ENCODE measurements around the gene RAPGEF6.
A peak's percentile ranks its signal among the peaks of the same experiment; 100 is the strongest.
"Not testable (repeated sequence)": the region's sequence is repeated elsewhere in the genome, so short reads cannot be mapped to it uniquely, and the experiment has no call there.

RAPGEF6 gene

GRCh38 chr5:131634996-131635683 lies at the start of gene RAPGEF6:
TSS of gene RAPGEF6 (minus strand) at chr5:131635229. CDS start at chr5:131635030, 199 bp downstream.
- H3K36me3 ChIP-seq (ENCODE audit: insufficient read depth, low read length) = no peaks in the 10 kb centered on the region
- H3K27ac ChIP-seq (ENCODE audit: low read depth, low read length) = peak within 1 kb of the TSS; percentile 99
- H3K27me3 ChIP-seq (ENCODE audit: control insufficient read depth in 1 of 2, insufficient read depth in 2 of 2, low read length in 2 of 2) = no peaks in the 10 kb centered on the region
- peak within 1 kb of the TSS; percentile 84 to 86 for H3K4me3 ChIP-seq (ENCODE audit: low read depth in 1 of 2, low read length in 2 of 2)
- peaks cover 26% of the 10 kb centered on the region for H3K4me1 ChIP-seq (ENCODE audit: insufficient read depth, low read length)
- H3K9ac ChIP-seq (ENCODE audit: low read length) = peak within 1 kb of the TSS; percentile 95
- no peaks in the 10 kb centered on the region for H3K9me3 ChIP-seq (ENCODE audit: low read length)

DNA sequence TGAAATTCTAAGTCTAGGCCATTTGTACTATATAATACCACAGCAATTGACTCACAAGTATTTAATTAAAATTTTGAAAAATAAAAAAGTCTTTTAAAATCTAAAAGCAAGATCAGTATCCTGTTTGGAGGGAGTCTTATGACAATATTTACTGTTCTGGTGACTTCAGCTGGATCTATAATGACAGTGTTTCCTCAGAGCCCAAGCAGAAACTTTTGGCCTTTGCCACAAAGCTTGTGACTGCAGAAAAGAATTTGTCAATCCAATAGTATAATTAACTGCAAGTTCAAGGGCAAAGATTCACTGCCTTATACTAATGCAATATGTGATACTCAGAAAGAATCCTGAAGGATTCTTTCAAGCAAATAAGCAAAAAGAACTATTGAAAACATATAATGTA lies 49.6 kb upstream of the RAPGEF6 start:
- H3K36me3 ChIP-seq (ENCODE audit: insufficient read depth, low read length) = no peaks in the 10 kb centered on the region
- no peaks in the 10 kb centered on the region for H3K4me1 ChIP-seq (ENCODE audit: insufficient read depth, low read length)
- H3K27ac ChIP-seq (ENCODE audit: low read depth, low read length) = no peak overlapping the region
- no peak overlapping the region for H3K9ac ChIP-seq (ENCODE audit: low read length)
- H3K4me3 ChIP-seq (ENCODE audit: low read depth in 1 of 2, low read length in 2 of 2) = no peak overlapping the region
- no peaks in the 10 kb centered on the region for H3K9me3 ChIP-seq (ENCODE audit: low read length)
- H3K27me3 ChIP-seq (ENCODE audit: control insufficient read depth in 1 of 2, insufficient read depth in 2 of 2, low read length in 2 of 2) = no peaks in the 10 kb centered on the region

DNA sequence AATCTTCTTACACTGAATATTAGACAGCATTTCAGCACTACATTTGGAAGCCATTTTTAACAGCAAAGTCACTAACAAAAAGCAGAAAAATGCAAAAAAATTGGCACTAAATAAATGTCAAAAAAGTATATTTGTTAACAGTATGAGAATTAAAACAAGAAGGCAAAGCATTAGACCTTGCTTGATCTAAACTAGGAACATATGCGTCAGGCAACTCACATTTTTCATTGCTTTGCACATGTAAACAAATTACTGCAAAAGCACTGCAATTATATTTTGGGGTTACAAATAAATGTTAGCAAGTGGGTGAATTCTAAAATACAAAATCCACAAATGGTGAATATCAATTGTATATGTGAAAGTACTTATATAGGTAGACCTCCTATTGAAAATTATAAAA lies 49.0 kb upstream of the RAPGEF6 start:
- Histone ChIP-seq H3K9me3 (ENCODE audit: low read length) (no peaks in the 10 kb centered on the region), H3K27me3 (ENCODE audit: control insufficient read depth in 1 of 2, insufficient read depth in 2 of 2, low read length in 2 of 2) (no peaks in the 10 kb centered on the region), H3K27ac (ENCODE audit: low read depth, low read length) (no peak overlapping the region), H3K36me3 (ENCODE audit: insufficient read depth, low read length) (no peaks in the 10 kb centered on the region), H3K9ac (ENCODE audit: low read length) (no peak overlapping the region), H3K4me1 (ENCODE audit: insufficient read depth, low read length) (no peaks in the 10 kb centered on the region), H3K4me3 (ENCODE audit: low read depth in 1 of 2, low read length in 2 of 2) (no peak overlapping the region)

DNA sequence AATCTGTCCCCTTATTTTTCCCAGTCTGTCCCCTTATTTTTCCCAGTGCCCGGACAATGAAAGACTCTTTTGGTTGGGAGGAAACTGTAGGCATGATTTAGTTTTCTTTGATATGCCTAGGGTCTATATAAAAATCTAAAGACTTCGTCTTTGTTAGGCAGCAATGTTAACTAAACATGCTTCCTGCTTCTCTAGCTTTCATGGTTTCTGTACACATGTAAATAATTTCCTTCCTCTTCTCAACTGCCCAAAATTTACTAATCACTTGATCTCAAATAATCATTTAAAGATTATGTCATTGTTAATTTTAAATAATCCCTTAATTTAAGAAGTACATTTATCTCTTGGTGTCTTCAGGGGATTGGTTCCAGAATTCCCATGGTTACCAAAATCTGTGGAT lies 47.8 kb upstream of the RAPGEF6 start:
- no peak overlapping the region for H3K4me3 ChIP-seq (ENCODE audit: low read depth in 1 of 2, low read length in 2 of 2)
- H3K9ac ChIP-seq (ENCODE audit: low read length) = no peak overlapping the region
- peaks cover 2% of the 10 kb centered on the region for H3K36me3 ChIP-seq (ENCODE audit: insufficient read depth, low read length)
- H3K9me3 ChIP-seq (ENCODE audit: low read length) = no peaks in the 10 kb centered on the region
- H3K27me3 ChIP-seq (ENCODE audit: control insufficient read depth in 1 of 2, insufficient read depth in 2 of 2, low read length in 2 of 2) = no peaks in the 10 kb centered on the region
- no peak overlapping the region for H3K27ac ChIP-seq (ENCODE audit: low read depth, low read length)
- H3K4me1 ChIP-seq (ENCODE audit: insufficient read depth, low read length) = peaks cover 3% of the 10 kb centered on the region

GRCh38 chr5:131682175-131682574 lies 47.1 kb upstream of the RAPGEF6 start:
- no peaks in the 10 kb centered on the region for H3K27me3 ChIP-seq (ENCODE audit: control insufficient read depth in 1 of 2, insufficient read depth in 2 of 2, low read length in 2 of 2)
- peaks cover 8% of the 10 kb centered on the region for H3K4me1 ChIP-seq (ENCODE audit: insufficient read depth, low read length)
- H3K9me3 ChIP-seq (ENCODE audit: low read length) = no peaks in the 10 kb centered on the region
- H3K27ac ChIP-seq (ENCODE audit: low read depth, low read length) = no peak overlapping the region
- no peak overlapping the region for H3K4me3 ChIP-seq (ENCODE audit: low read depth in 1 of 2, low read length in 2 of 2)
- peaks cover 8% of the 10 kb centered on the region for H3K36me3 ChIP-seq (ENCODE audit: insufficient read depth, low read length)
- no peak overlapping the region for H3K9ac ChIP-seq (ENCODE audit: low read length)

DNA sequence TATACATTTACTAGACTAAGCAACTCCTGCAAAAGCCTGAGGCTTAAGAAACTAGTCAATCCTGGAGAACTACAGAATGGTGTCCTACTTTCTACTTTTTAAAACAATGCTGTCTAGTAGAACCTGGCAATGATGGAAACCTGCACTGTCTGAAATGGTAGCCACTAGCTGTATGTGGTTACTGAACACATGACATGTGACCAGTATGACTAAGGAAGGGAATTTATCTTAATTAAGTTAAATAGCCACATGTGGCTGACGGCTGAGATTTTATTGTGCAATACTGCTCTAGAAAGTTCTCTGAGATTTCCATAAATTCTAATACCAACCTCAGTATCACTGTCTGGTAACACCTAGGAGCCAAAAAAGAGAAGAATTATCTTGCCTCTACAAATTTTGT lies 44.9 kb upstream of the RAPGEF6 start:
- H3K27me3 ChIP-seq (ENCODE audit: control insufficient read depth in 1 of 2, insufficient read depth in 2 of 2, low read length in 2 of 2) = no peaks in the 10 kb centered on the region
- no peak overlapping the region for H3K27ac ChIP-seq (ENCODE audit: low read depth, low read length)

DNA sequence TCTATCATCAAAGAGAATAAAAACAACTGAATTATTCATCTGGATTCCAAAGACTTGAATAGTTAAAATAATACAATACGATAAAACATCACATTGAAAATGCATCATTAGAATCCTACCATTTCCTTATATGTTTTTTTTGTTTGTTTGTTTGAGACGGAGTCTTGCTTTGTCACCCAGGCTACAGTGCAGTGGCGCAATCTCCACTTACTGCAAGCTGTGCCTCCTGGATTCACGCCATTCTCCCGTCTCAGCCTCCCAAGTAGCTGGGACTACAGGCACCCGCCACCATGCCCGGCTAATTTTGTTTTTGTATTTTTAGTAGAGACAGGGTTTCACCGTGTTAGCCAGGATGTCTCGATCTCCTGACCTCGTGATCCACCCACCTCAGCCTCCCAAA lies 43.2 kb upstream of the RAPGEF6 start:
- H3K36me3 ChIP-seq (ENCODE audit: insufficient read depth, low read length) = peaks cover 14% of the 10 kb centered on the region

More for the DNA sequence above, 44.9 kb upstream of the RAPGEF6 start:
- H3K9ac ChIP-seq (ENCODE audit: low read length) = no peak overlapping the region
- no peaks in the 10 kb centered on the region for H3K9me3 ChIP-seq (ENCODE audit: low read length)
- H3K4me1 ChIP-seq (ENCODE audit: insufficient read depth, low read length) = peaks cover 8% of the 10 kb centered on the region
- H3K36me3 ChIP-seq (ENCODE audit: insufficient read depth, low read length) = peaks cover 14% of the 10 kb centered on the region
- no peak overlapping the region for H3K4me3 ChIP-seq (ENCODE audit: low read depth in 1 of 2, low read length in 2 of 2)

DNA sequence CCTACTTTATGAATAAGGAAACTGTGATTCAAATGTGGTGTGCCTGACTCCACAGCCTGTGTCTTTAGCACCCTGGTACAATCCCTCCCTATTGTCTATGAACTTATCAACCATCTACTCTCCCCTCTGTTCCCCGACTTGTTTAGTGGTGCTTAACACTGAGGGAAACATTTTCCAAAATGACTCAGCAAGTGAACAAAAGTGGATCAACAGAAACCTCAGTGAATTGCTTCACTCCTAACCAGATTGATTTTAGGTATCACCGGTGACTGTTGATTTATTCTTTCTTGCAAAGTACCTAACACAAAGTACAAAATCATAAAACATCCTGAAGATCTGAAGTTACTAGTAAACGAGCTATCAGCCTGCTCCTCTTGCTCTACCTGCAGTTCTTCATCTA lies 42.1 kb upstream of the RAPGEF6 start:
- Histone ChIP-seq H3K9me3 (ENCODE audit: low read length) (no peaks in the 10 kb centered on the region), H3K27me3 (ENCODE audit: control insufficient read depth in 1 of 2, insufficient read depth in 2 of 2, low read length in 2 of 2) (no peaks in the 10 kb centered on the region), H3K27ac (ENCODE audit: low read depth, low read length) (no peak overlapping the region), H3K4me3 (ENCODE audit: low read depth in 1 of 2, low read length in 2 of 2) (no peak overlapping the region), H3K9ac (ENCODE audit: low read length) (no peak overlapping the region), H3K4me1 (ENCODE audit: insufficient read depth, low read length) (peaks cover 29% of the 10 kb centered on the region), H3K36me3 (ENCODE audit: insufficient read depth, low read length) (peaks cover 14% of the 10 kb centered on the region)

More for the DNA sequence above, 43.2 kb upstream of the RAPGEF6 start:
- H3K9me3 ChIP-seq (ENCODE audit: low read length); H3K27me3 ChIP-seq (ENCODE audit: control insufficient read depth in 1 of 2, insufficient read depth in 2 of 2, low read length in 2 of 2); H3K27ac ChIP-seq (ENCODE audit: low read depth, low read length); H3K4me3 ChIP-seq (ENCODE audit: low read depth in 1 of 2, low read length in 2 of 2); H3K9ac ChIP-seq (ENCODE audit: low read length): not testable (repeated sequence)
- peaks cover 17% of the 10 kb centered on the region for H3K4me1 ChIP-seq (ENCODE audit: insufficient read depth, low read length)

GRCh38 chr5:131672776-131673175 lies 37.7 kb upstream of the RAPGEF6 start:
- Histone ChIP-seq H3K4me3 (ENCODE audit: low read depth in 1 of 2, low read length in 2 of 2) (peak overlapping the region in 1 of 2 donors; percentile 12), H3K9ac (ENCODE audit: low read length) (no peak overlapping the region), H3K4me1 (ENCODE audit: insufficient read depth, low read length) (peaks cover 48% of the 10 kb centered on the region), H3K27ac (ENCODE audit: low read depth, low read length) (peak overlapping the region; percentile 85), H3K9me3 (ENCODE audit: low read length) (no peaks in the 10 kb centered on the region), H3K27me3 (ENCODE audit: control insufficient read depth in 1 of 2, insufficient read depth in 2 of 2, low read length in 2 of 2) (no peaks in the 10 kb centered on the region), H3K36me3 (ENCODE audit: insufficient read depth, low read length) (peaks cover 31% of the 10 kb centered on the region)

- Histone ChIP-seq H3K9ac (ENCODE audit: low read length) (no peak overlapping the region), H3K4me1 (ENCODE audit: insufficient read depth, low read length) (peaks cover 43% of the 10 kb centered on the region), H3K4me3 (ENCODE audit: low read depth in 1 of 2, low read length in 2 of 2) (peak overlapping the region in 1 of 2 donors; percentile 12), H3K27ac (ENCODE audit: low read depth, low read length) (peak overlapping the region; percentile 85), H3K27me3 (ENCODE audit: control insufficient read depth in 1 of 2, insufficient read depth in 2 of 2, low read length in 2 of 2) (no peaks in the 10 kb centered on the region), H3K9me3 (ENCODE audit: low read length) (no peaks in the 10 kb centered on the region), H3K36me3 (ENCODE audit: insufficient read depth, low read length) (peaks cover 25% of the 10 kb centered on the region)
Observed at GRCh38 chr5:131671994-131672655, 37.1 kb upstream of the RAPGEF6 start.

DNA sequence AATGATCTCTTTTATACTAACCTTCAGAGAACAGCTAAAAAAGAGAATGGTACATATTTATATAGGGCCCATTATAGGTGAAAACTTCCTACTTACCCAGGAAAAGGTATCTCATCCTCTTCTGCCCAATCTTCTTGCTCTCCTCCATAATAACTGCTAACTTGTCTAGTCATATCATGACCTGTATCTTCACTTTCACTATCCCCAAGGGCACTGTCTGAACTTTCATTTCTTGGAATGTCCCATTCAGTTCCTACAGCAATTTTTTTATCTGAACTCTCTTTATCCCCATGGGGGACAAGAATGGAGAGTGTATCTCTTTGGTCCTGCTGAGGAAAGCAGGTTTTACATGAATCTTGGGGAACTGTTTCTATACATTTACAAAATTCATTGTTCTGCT lies 36.4 kb upstream of the RAPGEF6 start:
- Histone ChIP-seq H3K9ac (ENCODE audit: low read length) (no peak overlapping the region), H3K4me1 (ENCODE audit: insufficient read depth, low read length) (peaks cover 46% of the 10 kb centered on the region), H3K36me3 (ENCODE audit: insufficient read depth, low read length) (peaks cover 19% of the 10 kb centered on the region)

DNA sequence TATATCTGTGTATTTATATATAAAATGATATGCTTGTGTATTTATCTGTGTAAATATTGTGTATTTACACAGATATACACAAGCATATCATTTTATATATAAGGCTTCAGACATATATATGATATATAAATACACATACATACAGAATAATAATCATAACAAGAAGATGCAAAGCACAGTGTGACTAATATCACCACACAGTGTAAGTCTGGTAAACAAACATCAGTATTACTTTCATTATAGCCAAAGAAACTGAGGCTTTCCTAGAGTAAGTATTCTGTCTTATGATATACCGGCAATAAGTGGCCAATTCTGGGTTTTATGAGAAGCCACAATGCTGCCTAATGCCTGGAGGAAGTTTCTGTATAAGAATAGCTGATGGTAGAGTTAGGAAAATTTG lies 29.9 kb upstream of the RAPGEF6 start:
- H3K9ac ChIP-seq (ENCODE audit: low read length) = no peak overlapping the region
- no peak overlapping the region for H3K4me3 ChIP-seq (ENCODE audit: low read depth in 1 of 2, low read length in 2 of 2)
- H3K27ac ChIP-seq (ENCODE audit: low read depth, low read length) = no peak overlapping the region
- peaks cover 27% of the 10 kb centered on the region for H3K36me3 ChIP-seq (ENCODE audit: insufficient read depth, low read length)
- H3K27me3 ChIP-seq (ENCODE audit: control insufficient read depth in 1 of 2, insufficient read depth in 2 of 2, low read length in 2 of 2) = no peaks in the 10 kb centered on the region
- peaks cover 6% of the 10 kb centered on the region for H3K4me1 ChIP-seq (ENCODE audit: insufficient read depth, low read length)
- H3K9me3 ChIP-seq (ENCODE audit: low read length) = no peaks in the 10 kb centered on the region

More for the DNA sequence above, 36.4 kb upstream of the RAPGEF6 start:
- Histone ChIP-seq H3K9me3 (ENCODE audit: low read length) (no peaks in the 10 kb centered on the region), H3K27me3 (ENCODE audit: control insufficient read depth in 1 of 2, insufficient read depth in 2 of 2, low read length in 2 of 2) (no peaks in the 10 kb centered on the region), H3K4me3 (ENCODE audit: low read depth in 1 of 2, low read length in 2 of 2) (no peak overlapping the region), H3K27ac (ENCODE audit: low read depth, low read length) (peak overlapping the region; percentile 75)
